Keratinocyte (primary cell): Measurements from ENCODE around the gene UTP14C. TPM values are rescaled to one million over a fixed set of nuclear protein-coding genes. Genes with fewer than 3 reads are reported as not detected.

Source experiments
- DNase-seq: peaks from one replicate; pipeline ENCODE4 v3.0.0-alpha.2; 2011; ENCODE audit warnings: low read depth, missing footprints, low spot score
- FAIRE-seq: peaks from 2 replicates; lab custom pipeline; 2011; peaks lifted over from hg19 to GRCh38; lab: Jason Lieb, UNC
- H2AFZ ChIP-seq: 2 replicates; pipeline ENCODE4 v1.6.0; 2012; ENCODE audit warnings: low read length, control low read depth, inconsistent platforms; ENCODE audit not compliant: control insufficient read depth
- H3K27ac ChIP-seq: 2 replicates; pipeline ENCODE4 v1.5.1; 2011; ENCODE audit warnings: low read length; ENCODE audit not compliant: control insufficient read depth, insufficient read depth
- H3K27me3 ChIP-seq: 3 replicates; pipeline ENCODE4 v1.6.0; 2011; ENCODE audit warnings: low read length; ENCODE audit not compliant: control insufficient read depth, insufficient read depth; ENCODE audit errors: extremely low read depth
- H3K36me3 ChIP-seq, 2 experiments: 2 replicates in 1 of 2; 3 replicates in 1 of 2; pipeline ENCODE4 v1.5.1; 2011; ENCODE audit warnings: low read length in 2 of 2, mild to moderate bottlenecking in 1 of 2; ENCODE audit not compliant: control insufficient read depth in 2 of 2, insufficient read depth in 2 of 2; ENCODE audit errors: extremely low read depth in 1 of 2
- H3K4me1 ChIP-seq: 3 replicates; pipeline ENCODE4 v1.5.1; 2011; ENCODE audit warnings: low read length; ENCODE audit not compliant: control insufficient read depth, insufficient read depth; ENCODE audit errors: extremely low read depth
- H3K4me2 ChIP-seq: 3 replicates; pipeline ENCODE4 v1.6.0; 2011; ENCODE audit warnings: low read depth, low read length; ENCODE audit not compliant: control insufficient read depth, insufficient read depth; ENCODE audit errors: extremely low read depth
- H3K4me3 ChIP-seq, 3 experiments: fragments of 200-600 bp in 1 of 3; sonication (generic) in 1 of 3; 2 replicates in 2 of 3; 3 replicates in 1 of 3; pipeline ENCODE4 v1.5.1; 2011 to 2016; ENCODE audit warnings: low read length in 3 of 3, mild to moderate bottlenecking in 3 of 3, control low read depth in 2 of 3, inconsistent platforms in 1 of 3, low read depth in 1 of 3, mixed read lengths in 1 of 3, mixed run types in 1 of 3, moderate library complexity in 1 of 3; ENCODE audit not compliant: control insufficient read depth in 2 of 3, insufficient read depth in 2 of 3; ENCODE audit errors: extremely low read depth in 1 of 3
- H3K79me2 ChIP-seq: 2 replicates; pipeline ENCODE4 v1.6.0; 2012; ENCODE audit warnings: low read length; ENCODE audit not compliant: control insufficient read depth, insufficient read depth
- H3K9ac ChIP-seq: 3 replicates; pipeline ENCODE4 v1.6.0; 2011; ENCODE audit warnings: low read length; ENCODE audit not compliant: control insufficient read depth, insufficient read depth; ENCODE audit errors: extremely low read depth
- H3K9me1 ChIP-seq: 3 replicates; pipeline ENCODE4 v1.6.0; 2011; ENCODE audit warnings: low read length; ENCODE audit not compliant: control insufficient read depth, insufficient read depth; ENCODE audit errors: extremely low read depth
- H3K9me3 ChIP-seq: 2 replicates; pipeline ENCODE4 v1.5.1; 2012; ENCODE audit warnings: low read depth, low read length; ENCODE audit not compliant: control insufficient read depth
- H4K20me1 ChIP-seq: 3 replicates; pipeline ENCODE4 v1.6.0; 2011; ENCODE audit warnings: low read length; ENCODE audit not compliant: control insufficient read depth, insufficient read depth; ENCODE audit errors: extremely low read depth
- EZH2 ChIP-seq: IDR thresholded peaks from one replicate; pipeline ENCODE4 v1.6.1; 2012; ENCODE audit warnings: inconsistent platforms, mild to moderate bottlenecking, low read length, moderate library complexity
- dilution Hi-C: fragments of 300-500 bp; cut with MboI; formaldehyde crosslinking; loops from one replicate; pipeline ENCODE4 v1.7.0; 2020; ENCODE audit warnings: low sequenced_read_pairs; ENCODE audit not compliant: extremely low pct_ligation_motif_present
- polyA plus RNA-seq, 5 experiments: library from polyadenylated mRNA; depleted of rRNA in 3 of 5; stranded (reverse) in 3 of 5; stranded (forward) in 1 of 5; unstranded in 1 of 5; fragments of >200 nt; gene quantifications; 1 replicate in 1 of 5; 2 replicates in 3 of 5; 3 replicates in 1 of 5; pipeline versions ENCODE4 v1.2.1 to v1.2.3, GENCODE V29; 2011 to 2012; ENCODE audit warnings: missing spikeins in 2 of 5, low read depth in 1 of 5, low replicate concordance in 1 of 5
- TF ChIP-seq, protein P1 (sequence below), 3 experiments: IDR thresholded peaks in 1 of 3; conservative IDR thresholded peaks in 1 of 3; optimal IDR thresholded peaks in 1 of 3; 2 replicates in 2 of 3; 3 replicates in 1 of 3; pipeline versions ENCODE3 to v1.5.1; 2011; ENCODE audit warnings: low read length in 3 of 3, mild to moderate bottlenecking in 3 of 3, moderate library complexity in 2 of 3, control low read depth in 1 of 3, inconsistent platforms in 1 of 3; ENCODE audit not compliant: insufficient read depth in 2 of 3; ENCODE audit errors: extremely low read depth in 1 of 3

Gene UTP14C
- polyA plus RNA-seq, 1 donor (not counting 4 experiments of a cell fraction or from before 2014, with no cell fraction given), result 10.8 TPM

DNA sequence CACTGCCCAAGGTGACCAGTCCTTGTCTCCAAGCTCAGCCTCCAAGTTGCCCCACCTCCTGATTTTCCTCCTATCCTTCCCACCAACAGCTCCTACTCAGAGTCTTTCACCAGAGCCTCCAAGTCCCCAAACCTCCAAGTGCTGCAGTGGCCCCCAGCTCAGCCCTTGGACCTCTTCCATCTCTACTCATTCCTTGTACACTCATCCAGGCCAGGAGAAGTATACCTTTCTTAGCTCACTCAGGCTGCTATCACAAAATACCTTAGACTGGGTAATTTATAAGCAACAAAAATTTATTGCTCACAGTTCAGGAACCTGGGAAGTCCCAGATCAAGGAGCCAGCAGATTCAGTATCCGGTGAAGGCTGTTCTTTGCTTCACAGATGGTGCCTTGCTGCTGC is 24.6 kb upstream of the UTP14C start:
- H3K4me2 ChIP-seq, result peak overlapping the region; percentile 7
- dilution Hi-C loops, result no loop called here

DNA sequence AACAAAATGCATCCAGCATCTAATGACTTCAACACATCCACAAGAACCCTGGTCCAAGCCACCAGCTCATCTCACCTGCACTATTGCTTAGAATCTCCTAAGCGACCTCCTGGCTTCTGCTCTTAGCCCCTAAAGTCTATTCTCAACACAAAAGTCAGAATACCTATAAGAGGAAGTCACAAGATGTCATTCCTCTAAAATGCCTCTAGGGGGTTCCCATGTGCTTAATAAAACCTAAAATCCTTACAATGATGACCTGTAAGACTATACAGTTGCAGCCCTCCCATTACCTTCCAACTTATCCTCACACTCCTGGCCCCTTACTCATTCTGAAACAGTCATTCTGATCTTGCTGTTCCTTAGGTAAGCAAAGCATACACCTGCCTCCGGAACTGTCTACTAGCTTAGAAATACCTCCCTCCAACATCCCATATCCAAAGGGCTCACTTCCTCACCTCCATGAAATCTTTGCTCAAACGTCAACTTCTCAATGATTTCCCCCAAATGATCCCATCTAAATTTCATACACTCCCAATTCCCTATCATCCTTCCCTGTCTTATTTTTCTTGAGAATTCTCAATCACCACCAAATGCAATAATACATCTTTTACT is 23.3 kb upstream of the UTP14C start:
- peak; percentile 28 for DNase-seq
- H3K4me2 ChIP-seq, result no peak overlapping the region
- dilution Hi-C loops, result no loop called here
- no peak overlapping the region for H3K27ac ChIP-seq
- peaks cover 12% of the 10 kb centered on the region for H3K27me3 ChIP-seq
- no peaks in the 10 kb centered on the region for H3K36me3 ChIP-seq
- peak; percentile 69 for FAIRE-seq
- peaks cover 13% of the 10 kb centered on the region for H3K4me1 ChIP-seq
- no peak overlapping the region for H2AFZ ChIP-seq
- H3K4me3 ChIP-seq, result no peak overlapping the region
- no peak overlapping the region for H3K9ac ChIP-seq
- TF ChIP-seq, protein P1, sequence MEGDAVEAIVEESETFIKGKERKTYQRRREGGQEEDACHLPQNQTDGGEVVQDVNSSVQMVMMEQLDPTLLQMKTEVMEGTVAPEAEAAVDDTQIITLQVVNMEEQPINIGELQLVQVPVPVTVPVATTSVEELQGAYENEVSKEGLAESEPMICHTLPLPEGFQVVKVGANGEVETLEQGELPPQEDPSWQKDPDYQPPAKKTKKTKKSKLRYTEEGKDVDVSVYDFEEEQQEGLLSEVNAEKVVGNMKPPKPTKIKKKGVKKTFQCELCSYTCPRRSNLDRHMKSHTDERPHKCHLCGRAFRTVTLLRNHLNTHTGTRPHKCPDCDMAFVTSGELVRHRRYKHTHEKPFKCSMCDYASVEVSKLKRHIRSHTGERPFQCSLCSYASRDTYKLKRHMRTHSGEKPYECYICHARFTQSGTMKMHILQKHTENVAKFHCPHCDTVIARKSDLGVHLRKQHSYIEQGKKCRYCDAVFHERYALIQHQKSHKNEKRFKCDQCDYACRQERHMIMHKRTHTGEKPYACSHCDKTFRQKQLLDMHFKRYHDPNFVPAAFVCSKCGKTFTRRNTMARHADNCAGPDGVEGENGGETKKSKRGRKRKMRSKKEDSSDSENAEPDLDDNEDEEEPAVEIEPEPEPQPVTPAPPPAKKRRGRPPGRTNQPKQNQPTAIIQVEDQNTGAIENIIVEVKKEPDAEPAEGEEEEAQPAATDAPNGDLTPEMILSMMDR (optimal IDR thresholded peaks at IDR 0.05 in 1 of 3, IDR thresholded peaks at IDR 0.05 in 1 of 3, conservative IDR thresholded peaks at IDR 0.05 in 1 of 3; ENCODE audit: extremely low read depth in 1 of 3, insufficient read depth in 2 of 3, low read length in 3 of 3), result peak; percentile 5 to 64 (median 55)
- no peak for TF ChIP-seq EZH2
- H4K20me1 ChIP-seq, result no peaks in the 10 kb centered on the region
- no peaks in the 10 kb centered on the region for H3K79me2 ChIP-seq
- H3K9me1 ChIP-seq, result no peaks in the 10 kb centered on the region
- no peaks in the 10 kb centered on the region for H3K9me3 ChIP-seq

More for the DNA sequence above, 24.6 kb upstream of the UTP14C start:
- H3K9ac ChIP-seq, result no peak overlapping the region
- no peaks in the 10 kb centered on the region for H3K9me3 ChIP-seq
- H3K4me1 ChIP-seq, result peaks cover 12% of the 10 kb centered on the region
- FAIRE-seq (no peak), DNase-seq (no peak)
- H3K27ac ChIP-seq, result no peak overlapping the region
- H3K9me1 ChIP-seq, result no peaks in the 10 kb centered on the region
- no peaks in the 10 kb centered on the region for H3K36me3 ChIP-seq
- TF ChIP-seq, protein P1 (optimal IDR thresholded peaks at IDR 0.05 in 1 of 3, IDR thresholded peaks at IDR 0.05 in 1 of 3, conservative IDR thresholded peaks at IDR 0.05 in 1 of 3; ENCODE audit: extremely low read depth in 1 of 3, insufficient read depth in 2 of 3, low read length in 3 of 3), result no peak
- no peak for TF ChIP-seq EZH2
- peaks cover 12% of the 10 kb centered on the region for H3K27me3 ChIP-seq
- H4K20me1 ChIP-seq, result no peaks in the 10 kb centered on the region
- no peak overlapping the region for H3K4me3 ChIP-seq
- no peak overlapping the region for H2AFZ ChIP-seq
- no peaks in the 10 kb centered on the region for H3K79me2 ChIP-seq
